NT2/D1 (cell line): ENCODE results near the gene ZNF146.
"Not testable (repeated sequence)": the region's sequence is repeated elsewhere in the genome, so short reads cannot be mapped to it uniquely, and the experiment has no call there.

Experiments used
- SUZ12 ChIP-seq: IDR thresholded peaks from 2 replicates; pipeline ENCODE4 v1.6.1; 2011; ENCODE audit not compliant: insufficient read length, insufficient read depth; ENCODE audit errors: extremely low read depth
- YY1 ChIP-seq: IDR thresholded peaks from 2 replicates; pipeline ENCODE4 v1.6.1; 2011; ENCODE audit not compliant: insufficient read length, insufficient read depth

DNA sequence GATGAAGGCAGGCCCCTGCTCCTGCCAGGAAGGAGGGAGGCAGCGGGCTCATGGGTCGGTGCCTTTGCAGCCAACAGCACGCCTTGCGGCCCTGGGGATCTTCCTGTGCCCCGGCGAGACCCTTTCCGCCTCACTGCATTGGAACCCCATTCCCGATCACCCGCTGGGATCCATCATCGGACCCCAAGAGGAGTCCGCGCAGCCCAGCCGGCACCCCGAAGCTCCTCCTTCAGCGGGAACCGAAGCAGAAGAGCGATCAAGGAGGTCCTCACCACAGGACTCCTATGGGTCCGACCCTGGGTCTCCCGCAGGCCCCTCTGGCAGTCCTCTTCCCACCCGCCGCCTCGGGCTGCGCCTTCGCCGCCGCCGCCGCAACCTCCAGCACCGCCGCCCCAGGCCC, 53.7 kb downstream of the ZNF146 start:
- not testable (repeated sequence) for TF ChIP-seq YY1, SUZ12
